ENCODE data around the gene ATN1.

ATN1 gene

DNA sequence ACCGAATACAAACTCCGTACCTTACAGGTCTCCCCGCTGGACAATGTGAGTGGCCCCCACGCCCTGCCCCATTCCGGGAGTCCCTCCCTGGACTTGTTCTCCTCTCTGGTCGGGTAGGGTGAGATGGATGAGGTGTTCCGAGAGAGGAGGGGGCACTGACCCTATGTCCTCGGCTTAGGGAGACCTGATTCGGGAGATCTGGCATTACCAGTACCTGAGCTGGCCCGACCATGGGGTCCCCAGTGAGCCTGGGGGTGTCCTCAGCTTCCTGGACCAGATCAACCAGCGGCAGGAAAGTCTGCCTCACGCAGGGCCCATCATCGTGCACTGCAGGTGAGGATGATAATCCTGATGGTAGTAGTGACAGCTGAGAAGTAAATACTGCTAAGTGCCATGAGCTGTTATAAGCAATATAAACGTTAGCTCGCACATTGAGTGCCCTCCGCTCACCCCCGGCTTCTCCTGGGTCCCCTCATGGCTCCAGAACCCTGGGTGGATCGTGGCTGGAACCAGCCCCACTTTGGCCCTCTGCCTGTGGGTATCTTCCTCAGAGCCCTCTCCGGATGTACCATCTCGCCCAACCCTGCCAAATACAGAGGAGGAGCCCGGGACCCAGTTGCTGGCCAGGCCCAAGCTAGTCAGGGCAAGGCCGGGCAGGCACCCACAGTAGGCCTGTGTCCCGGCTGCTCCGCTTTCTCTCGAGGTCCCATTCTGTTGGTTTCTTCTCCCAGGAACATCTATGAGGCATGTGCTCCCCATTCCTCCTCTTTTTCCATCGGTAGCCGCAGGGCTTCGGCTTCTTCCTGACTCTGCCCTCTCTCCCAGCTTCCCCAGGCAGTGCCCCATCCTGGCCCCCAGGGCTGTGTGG, 30.2 kb downstream of the ATN1 start:
- DNase-seq (ENCODE audit: low read depth), result no peak

DNA sequence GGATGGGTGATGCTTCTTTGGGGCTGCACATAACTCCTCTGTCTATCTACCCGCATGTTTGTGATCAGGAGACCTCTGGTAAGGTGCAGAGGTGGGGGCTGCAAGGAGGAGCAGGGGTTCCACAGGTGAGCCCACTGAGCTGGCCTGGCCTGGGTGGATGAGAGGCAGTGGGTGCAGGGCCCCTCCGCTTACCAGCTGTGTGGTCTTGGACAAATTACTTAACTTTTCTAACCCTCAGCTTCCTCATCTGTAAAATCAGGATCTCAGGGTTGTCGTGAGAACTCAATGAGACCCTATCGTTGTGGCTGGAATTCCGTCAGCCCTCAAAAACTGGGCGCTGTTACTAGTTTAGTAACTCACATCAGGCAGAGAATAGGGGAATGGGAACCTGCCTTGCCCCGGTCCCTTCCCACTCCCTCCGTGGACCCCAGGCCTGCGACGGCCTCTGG, 30.9 kb downstream of the ATN1 start:
- DNase-seq (ENCODE audit: low read depth), result no peak

DNA sequence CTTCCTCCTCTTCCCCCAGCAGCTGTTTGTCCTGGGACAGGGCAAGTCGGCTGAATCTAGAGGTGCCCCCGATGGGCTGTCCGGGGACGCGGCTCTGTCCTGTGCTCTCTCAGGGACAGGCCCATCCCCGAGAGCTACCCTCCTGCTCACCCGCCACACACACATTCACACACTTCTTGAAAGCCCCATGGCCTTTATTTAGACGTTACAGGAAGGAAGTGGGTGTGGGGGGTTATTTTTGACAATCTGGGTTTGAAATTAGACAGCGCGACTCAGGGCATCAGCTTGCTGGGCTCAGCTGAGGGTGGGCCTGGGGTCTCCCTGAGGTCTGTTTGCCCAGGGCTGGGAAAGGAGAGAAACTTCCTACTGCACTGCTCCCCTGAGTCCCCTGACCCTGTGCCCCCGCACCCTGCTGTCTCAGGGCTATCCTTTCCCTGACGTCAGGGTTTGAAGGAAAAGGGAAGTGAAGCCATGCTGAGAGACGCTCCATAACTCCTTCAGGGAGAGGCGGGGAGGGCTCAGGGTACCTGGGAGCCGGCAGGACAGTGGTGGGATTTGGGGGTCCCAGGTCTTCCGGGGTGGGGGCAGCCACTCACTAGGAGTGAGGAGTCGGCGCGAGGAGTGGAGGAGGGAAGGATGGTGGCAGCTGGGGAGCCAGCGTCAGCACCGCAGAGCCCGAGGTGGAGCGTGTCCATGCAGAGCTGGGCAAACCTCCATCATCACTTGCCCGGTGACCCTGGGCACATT, 31.5 kb downstream of the ATN1 start:
- no peak for DNase-seq (ENCODE audit: low read depth)

DNA sequence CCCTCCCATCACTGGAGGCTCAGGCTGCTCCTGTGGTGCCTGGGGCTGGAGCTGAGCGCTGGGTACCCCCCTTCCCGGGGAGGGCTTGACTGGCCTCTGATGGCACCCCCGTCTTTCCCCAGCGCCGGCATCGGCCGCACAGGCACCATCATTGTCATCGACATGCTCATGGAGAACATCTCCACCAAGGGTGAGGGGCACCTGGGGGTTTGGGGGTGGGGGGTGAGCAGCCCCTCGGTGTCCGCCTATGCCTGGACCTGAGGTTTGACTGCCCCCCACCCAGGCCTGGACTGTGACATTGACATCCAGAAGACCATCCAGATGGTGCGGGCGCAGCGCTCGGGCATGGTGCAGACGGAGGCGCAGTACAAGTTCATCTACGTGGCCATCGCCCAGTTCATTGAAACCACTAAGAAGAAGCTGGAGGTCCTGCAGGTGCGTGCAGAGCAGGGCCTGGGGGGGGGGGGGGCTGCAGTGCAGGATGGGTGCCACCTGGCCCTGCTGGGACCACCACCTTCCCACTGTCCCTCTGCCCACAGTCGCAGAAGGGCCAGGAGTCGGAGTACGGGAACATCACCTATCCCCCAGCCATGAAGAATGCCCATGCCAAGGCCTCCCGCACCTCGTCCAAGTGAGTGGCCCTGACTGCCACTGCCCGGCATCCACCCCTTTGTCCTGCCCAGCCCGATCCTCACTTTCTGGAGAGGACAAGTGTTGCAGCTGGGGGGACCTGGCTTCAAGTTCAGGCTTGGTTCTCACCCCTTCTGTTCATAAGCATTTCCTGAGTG, 32.2 kb downstream of the ATN1 start:
- DNase-seq (ENCODE audit: low read depth), result no peak

DNA sequence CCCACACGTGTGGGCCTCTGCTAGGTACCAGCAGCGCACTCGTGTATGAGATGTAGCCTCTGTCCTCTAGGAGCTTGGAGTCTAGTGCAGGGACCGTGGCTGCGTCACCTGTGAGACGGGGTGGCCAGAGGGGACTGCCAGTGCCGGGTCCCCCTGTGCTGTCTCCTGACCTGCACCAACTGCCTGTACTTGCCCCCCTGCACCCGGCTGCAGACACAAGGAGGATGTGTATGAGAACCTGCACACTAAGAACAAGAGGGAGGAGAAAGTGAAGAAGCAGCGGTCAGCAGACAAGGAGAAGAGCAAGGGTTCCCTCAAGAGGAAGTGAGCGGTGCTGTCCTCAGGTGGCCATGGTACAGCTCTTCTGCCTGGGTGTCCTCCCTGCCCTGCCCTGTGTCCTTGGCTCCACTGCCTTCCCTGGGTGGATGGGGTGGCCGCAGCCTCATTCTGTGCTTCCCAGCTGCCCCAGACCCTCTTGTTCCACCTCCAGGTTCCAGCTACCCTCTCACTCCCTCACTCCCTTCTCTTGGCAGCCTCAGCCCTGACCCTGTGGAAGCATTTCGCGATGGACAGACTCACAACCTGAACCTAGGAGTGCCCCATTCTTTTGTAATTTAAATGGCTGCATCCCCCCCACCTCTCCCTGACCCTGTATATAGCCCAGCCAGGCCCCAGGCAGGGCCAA, 33.0 kb downstream of the ATN1 start:
- no peak for DNase-seq (ENCODE audit: low read depth)

DNA sequence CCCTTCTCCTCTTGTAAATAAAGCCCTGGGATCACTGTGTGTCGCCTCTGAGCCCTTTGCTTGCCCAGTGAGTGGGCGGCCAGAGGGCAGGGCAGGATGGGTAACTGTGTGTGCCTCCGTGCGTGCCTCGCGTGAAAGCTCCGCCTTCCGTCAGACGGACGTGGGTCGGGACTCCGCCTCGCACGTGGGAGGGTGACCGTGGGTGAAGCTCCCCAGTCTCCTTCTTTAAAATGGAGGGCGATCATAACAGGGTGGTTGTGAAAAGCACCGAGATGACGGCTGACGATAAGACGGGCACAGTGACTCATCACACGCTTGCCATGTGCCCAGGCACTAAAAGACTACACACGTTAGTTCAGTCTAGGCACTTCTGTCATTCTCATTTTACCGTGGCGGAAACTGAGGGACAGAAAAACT, 33.5 kb downstream of the ATN1 start:
- no peak for DNase-seq (ENCODE audit: low read depth)

DNA sequence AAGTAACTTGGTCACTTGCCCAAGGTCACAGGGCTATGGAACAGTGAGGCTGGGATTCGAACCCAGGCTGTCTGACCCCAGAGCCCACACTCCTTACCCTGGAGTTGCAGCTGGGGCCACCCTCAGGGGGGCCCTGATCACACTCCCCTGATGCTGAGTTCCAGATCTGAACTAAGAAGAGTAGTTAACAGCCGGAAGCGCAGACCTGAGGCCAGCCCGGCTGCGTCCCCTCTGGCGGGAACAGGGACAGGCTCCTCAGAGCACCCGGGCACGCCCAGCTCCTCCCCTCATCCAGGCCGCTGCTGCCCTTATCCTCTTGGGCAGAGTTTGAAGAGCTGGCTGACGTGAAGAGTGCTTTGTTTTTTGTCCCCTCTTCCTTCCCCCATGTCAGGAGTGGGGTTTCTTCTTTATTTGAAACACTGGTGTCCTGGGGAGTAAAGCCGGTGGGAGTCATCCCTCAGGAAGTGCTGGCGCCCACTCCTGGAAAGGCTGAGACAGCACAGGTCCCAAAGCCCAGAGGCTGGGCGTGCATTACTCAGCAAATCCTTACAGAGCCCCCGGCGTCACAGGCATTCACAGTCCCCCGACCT, 34.0 kb downstream of the ATN1 start:
- DNase-seq (ENCODE audit: low read depth), result no peak

DNA sequence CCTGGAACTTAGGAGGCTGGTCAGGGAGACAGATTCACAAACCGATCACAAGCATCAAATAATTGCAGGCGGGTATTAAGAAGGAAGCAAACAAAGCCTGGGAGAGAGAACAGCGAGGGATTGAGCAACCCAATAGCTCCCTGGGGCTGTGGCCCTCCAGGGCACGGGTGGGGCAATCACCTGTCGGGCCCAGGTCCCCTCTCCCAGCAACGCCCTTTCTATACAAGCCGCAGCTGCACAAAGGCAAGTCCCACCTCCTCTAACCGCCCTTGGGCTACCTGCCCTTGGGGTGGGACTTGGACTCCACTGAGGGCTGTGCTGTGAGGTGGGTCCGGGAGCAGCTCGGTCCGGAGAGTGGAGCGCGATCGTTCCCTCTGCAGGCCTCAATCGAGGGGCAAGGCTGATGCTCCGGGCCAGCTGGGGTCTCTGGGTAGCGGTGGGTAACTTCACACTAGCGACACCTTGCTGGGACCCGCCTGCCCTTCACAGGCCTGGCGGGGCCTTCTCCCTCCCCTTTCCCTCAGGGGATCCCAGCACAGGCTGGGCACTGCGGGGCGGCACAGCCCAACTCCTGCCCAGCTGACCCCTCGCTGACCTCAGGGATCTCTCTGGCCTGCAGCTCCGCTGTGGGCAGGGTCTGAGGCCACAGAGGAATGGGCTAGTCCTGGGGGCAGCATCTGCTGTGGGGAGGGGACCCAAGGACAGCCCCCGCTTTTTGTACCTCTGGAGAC, 34.7 kb downstream of the ATN1 start:
- DNase-seq (ENCODE audit: low read depth), result no peak

DNA sequence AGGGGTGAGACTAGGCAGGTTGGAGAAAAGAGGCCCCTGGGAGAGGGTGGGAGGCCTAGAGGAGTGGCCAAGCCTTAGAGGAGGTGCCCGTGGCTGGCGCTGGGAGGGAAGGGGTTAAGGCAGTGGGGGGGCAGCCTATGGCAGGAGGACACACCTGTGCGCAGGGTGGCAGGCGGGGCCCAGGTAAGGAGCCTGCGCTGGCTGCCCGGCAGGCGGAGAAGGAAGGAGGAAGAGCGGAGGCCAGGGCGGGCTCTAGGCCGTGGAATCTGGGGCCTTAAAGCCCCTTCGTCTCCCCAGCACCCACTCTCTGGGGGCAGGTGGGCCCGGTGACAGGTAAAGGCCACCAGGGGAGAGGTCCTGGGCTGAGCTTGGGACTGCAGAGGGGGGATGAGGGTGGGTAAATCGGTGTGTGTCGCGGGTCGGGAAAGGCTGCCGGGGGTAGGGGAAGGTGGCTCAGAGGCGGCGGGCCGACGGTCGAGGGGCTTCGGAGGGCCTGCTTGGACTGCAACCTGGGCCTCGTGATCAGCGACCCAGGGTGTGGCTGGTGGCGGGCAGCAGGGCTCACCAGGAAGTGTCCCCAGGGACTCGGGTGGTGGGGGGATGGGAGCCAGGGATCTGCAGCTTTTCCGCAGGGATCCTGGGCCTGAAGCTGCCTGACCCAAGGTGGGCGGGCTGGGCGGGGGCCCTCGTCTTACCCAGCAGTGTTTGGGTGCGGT, 35.4 kb downstream of the ATN1 start:
- no peak for DNase-seq (ENCODE audit: low read depth)

DNA sequence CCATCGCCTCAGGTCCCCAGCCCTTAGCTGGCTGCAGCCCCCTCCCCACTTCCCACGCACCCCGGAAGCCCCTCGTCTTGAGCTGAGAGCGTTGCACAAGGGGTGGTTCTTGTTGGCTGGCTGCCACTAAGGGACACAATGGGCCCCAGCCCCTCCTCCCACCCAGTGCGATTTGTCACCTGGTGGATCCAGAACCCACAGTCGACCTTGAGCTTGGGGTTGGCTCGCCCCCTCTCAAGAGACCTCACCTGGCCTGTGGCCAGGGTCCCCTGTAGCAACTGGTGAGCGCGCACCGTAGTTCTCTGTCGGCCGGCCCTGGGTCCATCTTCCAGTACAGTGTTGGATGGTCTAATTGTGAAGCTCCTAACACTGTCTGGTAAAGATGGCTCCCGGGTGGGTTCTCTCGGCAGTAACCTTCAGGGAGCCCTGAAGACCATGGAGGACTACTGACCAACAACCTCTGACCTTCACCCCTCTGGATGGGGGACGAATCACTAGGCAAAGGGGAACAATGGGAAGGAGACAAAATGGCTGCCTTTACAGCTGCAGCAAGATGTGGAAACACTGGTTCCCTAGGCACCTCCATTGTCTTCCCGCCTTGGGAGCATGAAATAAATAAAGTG, 36.1 kb downstream of the ATN1 start:
- no peak for DNase-seq (ENCODE audit: low read depth)

DNA sequence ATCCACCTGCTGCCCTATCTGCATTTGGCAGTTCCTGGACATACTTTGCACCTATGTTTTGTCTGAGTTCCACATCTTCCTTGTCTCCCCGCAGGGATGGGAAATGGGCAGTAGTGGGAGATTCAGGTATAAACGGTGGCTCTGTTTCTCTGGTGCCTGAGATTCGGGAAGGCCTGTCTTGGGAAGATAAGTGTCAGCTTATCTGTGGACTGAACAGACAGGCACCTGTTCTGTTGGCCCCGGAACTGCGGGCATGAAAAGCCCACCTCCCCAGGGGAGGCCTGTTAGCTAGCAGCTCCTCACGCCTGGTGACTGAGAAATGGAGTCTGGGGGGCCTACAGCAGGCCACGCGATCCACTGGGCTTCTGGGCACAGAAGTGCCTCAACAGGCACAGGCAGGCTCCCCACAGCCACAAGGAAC, 36.9 kb downstream of the ATN1 start:
- DNase-seq (ENCODE audit: low read depth), result no peak

DNA sequence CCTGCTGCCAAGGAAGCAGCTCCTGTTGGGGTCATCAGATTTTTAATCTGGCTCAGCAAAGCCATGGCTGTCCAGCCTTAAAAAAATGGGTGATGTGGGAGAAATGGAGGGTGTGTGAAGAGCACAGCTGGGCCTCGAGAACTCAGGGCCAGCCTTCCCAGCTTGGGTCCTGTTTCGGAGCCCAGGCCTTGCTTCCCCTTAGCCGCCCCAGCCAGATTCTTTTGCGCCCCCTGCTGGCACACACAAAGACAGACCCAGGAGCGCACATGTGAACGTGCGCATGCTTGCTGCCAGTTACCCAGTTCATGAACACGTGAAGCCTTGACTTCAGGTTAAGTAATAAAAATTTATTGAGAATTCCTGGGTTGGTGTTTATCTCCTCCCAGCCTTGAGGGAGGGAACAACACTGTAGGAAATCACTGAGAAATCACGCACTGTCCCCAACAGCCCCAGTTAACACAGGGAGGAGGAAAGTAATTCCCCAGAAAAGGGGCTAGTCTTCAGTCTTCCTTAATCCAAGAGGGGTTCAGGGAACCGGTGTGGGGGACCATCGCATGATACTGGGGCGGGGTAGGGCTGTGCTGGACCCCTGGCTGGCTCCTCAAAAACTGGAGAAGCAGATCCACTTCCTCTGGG, 37.4 kb downstream of the ATN1 start:
- no peak for DNase-seq (ENCODE audit: low read depth)

DNA sequence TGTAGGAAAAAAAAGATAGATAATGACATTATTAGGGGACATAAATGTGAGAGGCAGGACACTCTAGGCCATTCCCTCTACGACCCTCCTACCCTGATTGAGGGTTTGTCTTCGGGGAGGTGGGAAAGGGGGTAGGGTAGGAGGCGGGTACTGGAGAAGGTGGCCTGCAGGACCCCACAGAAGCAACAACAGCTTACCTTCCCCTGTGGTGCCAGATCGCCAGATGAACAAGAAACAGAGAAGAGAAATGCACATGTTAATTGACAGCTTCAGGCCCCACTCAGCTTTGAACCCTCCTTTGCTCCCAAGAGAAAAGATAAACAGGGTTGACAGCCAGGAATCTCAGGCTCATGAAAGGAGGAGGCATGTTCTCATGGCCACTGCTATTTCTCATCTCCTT, 38.0 kb downstream of the ATN1 start:
- DNase-seq (ENCODE audit: low read depth), result no peak

DNA sequence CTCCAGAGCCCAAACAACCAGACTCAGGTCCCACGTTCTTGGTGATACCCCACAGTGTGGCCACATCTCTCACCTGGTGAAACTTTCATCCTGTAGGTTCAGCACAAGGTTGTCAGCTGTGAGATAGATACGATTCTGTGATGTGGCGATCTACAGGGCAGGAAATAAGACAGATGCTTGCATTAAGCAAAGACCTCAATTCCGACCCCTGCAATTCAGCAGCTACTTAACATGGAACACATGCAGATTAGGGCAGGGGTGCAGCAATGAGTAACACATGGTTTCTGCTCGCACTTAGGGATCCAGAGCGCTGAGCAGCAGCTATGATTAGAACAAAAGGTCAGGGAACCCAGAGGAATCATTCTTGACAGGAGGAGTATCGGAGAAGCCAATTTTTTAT, 38.6 kb downstream of the ATN1 start:
- no peak for DNase-seq (ENCODE audit: low read depth)

DNA sequence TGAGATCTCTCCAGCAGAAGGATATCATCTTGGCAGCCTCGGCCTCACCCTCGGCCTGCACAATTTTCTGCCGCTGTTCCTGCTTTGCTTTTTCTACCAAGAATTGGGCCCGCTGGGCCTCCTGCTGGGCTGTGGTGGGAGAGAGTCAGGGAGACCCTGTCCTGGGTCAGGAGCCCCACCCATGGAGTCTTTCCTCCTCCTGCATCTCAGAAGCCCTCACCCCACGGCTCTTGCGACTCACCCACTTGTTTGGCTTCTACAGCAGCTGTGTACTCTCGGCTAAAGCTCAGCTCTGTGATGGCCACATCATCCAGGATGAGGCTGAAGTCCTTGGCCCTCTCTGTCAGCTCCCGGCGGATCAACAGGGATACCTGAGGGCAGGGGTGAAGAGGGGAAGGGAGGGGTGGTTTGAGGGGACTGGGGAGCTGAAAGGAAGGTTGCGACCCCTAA, 39.9 kb downstream of the ATN1 start:
- no peak for DNase-seq (ENCODE audit: low read depth)

DNA sequence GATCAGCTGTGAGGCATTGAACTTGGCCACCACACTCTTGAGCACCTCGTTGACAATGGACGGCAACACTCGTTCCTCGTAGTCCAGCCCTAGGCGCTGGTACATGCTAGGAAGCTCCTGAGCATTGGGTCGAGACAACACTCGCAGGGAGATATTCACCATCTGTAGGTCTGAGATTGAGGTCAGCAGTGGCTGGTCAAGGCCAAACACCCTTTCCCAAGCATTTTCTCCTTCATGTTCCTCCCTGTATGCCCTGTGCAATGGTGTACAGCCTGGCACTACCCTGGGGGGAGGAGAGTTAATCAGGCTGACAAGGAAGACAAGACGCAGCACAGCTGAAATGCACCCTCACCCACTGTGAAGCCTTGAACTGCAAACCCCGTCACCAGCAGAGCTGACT, 40.7 kb downstream of the ATN1 start:
- no peak for DNase-seq (ENCODE audit: low read depth)

DNA sequence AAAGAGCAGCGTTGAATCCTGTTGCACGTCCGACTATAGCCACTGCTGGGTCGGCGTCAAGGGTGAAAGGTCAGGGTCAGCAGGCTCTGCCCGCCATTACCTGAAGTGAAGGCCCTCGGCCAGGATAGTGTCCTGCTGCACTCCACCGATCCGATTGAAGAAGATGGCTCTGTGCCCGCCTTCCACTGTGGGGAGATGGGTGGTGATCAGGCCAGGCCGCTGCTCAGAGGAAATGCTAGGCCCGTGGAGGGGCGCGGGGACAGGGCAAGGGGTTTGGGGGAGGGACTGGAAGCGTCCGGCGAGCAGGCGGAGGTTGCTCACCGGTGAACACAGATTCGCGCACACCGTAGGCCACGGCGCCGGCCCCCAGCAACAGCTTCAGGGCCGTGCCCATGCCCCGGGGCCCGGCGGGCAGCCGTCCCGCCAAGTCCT, 42.4 kb downstream of the ATN1 start:
- DNase-seq (ENCODE audit: low read depth), result no peak

DNA sequence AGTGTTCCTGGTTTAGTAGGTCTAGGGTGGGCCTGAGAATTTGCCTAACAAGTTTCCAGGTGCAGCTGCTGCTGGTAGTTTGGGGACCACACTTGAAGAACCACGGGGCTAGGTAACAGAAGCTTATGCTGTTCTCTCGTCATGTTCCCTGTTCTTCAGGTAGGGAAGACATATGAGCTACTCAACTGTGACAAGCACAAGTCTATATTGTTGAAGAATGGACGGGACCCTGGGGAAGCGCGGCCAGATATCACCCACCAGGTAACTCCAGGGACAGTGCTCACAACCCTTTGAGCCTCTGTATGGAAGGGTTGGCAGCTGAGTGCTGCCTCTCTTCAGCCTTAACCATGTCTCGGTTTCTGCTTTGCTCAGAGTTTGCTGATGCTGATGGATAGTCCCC, 46.4 kb downstream of the ATN1 start:
- no peak for DNase-seq (ENCODE audit: low read depth)

All from non-pigmented ciliary epithelial cell (primary cell).